H1 (cell line): Measurements from ENCODE around the gene RBM24. TPM values are rescaled to one million over a fixed set of nuclear protein-coding genes. Genes with fewer than 3 reads are reported as not detected.

Source experiments
- CTCF ChIA-PET: fragments of 300-600 bp; sonication (Branson Sonifier 250); formaldehyde crosslinking; loops from one replicate; lab custom pipeline; 2021; ENCODE audit not compliant: partially characterized antibody; lab: Charles Lee
- POLR2A ChIA-PET: fragments of 300-600 bp; sonication (Branson Sonifier 250); formaldehyde crosslinking; loops from one replicate; lab custom pipeline; 2021; ENCODE audit warnings: inconsistent platforms; ENCODE audit not compliant: partially characterized antibody; lab: Charles Lee
- DNase-seq, 2 experiments: peaks; one replicate each; pipeline versions ENCODE4 v3.0.0 to v3.0.0-alpha.2; 2010 to 2022; ENCODE audit warnings: low spot score in 2 of 2, low read depth in 1 of 2, mixed read lengths in 1 of 2
- FAIRE-seq: peaks from 2 replicates; lab custom pipeline; 2011; peaks lifted over from hg19 to GRCh38; lab: Jason Lieb, UNC
- H2AFZ ChIP-seq: 2 replicates; pipeline ENCODE4 v1.8.1; 2012; ENCODE audit warnings: low read length, inconsistent platforms
- H2AK5ac ChIP-seq: 2 replicates; pipeline ENCODE4 v1.6.1; 2013; ENCODE audit warnings: low read depth, low read length
- H2BK120ac ChIP-seq: replicated peaks from 2 replicates; pipeline ENCODE3; 2013; ENCODE audit warnings: low read depth, low read length, inconsistent platforms
- H2BK12ac ChIP-seq: 2 replicates; pipeline ENCODE4 v1.6.1; 2013; ENCODE audit warnings: low read depth, low read length
- H2BK15ac ChIP-seq: 2 replicates; pipeline ENCODE4 v1.6.1; 2013; ENCODE audit warnings: low read length
- H2BK20ac ChIP-seq: 2 replicates; pipeline ENCODE4 v1.6.1; 2013; ENCODE audit warnings: low read length
- H2BK5ac ChIP-seq: 2 replicates; pipeline ENCODE4 v1.6.1; 2013; ENCODE audit warnings: low read depth, low read length
- H3K14ac ChIP-seq: 2 replicates; pipeline ENCODE4 v1.6.1; 2013; ENCODE audit warnings: inconsistent platforms; ENCODE audit not compliant: insufficient read length
- H3K18ac ChIP-seq: 2 replicates; pipeline ENCODE4 v1.6.1; 2013; ENCODE audit warnings: low read length; ENCODE audit errors: extremely low read depth
- H3K23ac ChIP-seq: 2 replicates; pipeline ENCODE4 v1.6.1; 2013; ENCODE audit warnings: inconsistent platforms; ENCODE audit not compliant: insufficient read length
- H3K23me2 ChIP-seq: 2 replicates; pipeline ENCODE4 v1.6.1; 2013; ENCODE audit warnings: low read depth, low read length
- H3K27ac ChIP-seq: 2 replicates; pipeline ENCODE4 v1.6.1; 2011; ENCODE audit warnings: low read depth, low read length, inconsistent platforms
- H3K27me3 ChIP-seq, 4 experiments: replicated peaks in 1 of 4; 1 replicate in 1 of 4; 2 replicates in 3 of 4; pipeline versions ENCODE4 v1.6.1 to v1.8.1; 2011 to 2013; ENCODE audit warnings: low read length in 3 of 4, mild to moderate bottlenecking in 3 of 4, inconsistent platforms in 2 of 4, mixed read lengths in 2 of 4, moderate library complexity in 1 of 4; ENCODE audit not compliant: control insufficient read depth in 3 of 4, insufficient read depth in 3 of 4; ENCODE audit errors: extremely low read depth in 1 of 4
- H3K36me3 ChIP-seq, 4 experiments: 2 replicates each; pipeline versions ENCODE4 v1.6.1 to v1.8.1; 2011 to 2013; ENCODE audit warnings: mild to moderate bottlenecking in 4 of 4, low read length in 3 of 4, moderate library complexity in 2 of 4, control low read depth in 1 of 4, inconsistent platforms in 1 of 4; ENCODE audit not compliant: insufficient read depth in 4 of 4, control insufficient read depth in 2 of 4
- H3K4ac ChIP-seq: replicated peaks from 2 replicates; pipeline ENCODE3; 2013; ENCODE audit warnings: low read length, low read depth, mixed read lengths, inconsistent platforms; ENCODE audit not compliant: insufficient read length
- H3K4me1 ChIP-seq, 4 experiments: replicated peaks in 1 of 4; 1 replicate in 1 of 4; 2 replicates in 3 of 4; pipeline versions ENCODE4 v1.6.1 to v1.8.1; 2011 to 2013; ENCODE audit warnings: low read length in 3 of 4, inconsistent platforms in 2 of 4, mixed read lengths in 1 of 4; ENCODE audit not compliant: insufficient read depth in 4 of 4, control insufficient read depth in 3 of 4
- H3K4me2 ChIP-seq, 2 experiments: 2 replicates each; pipeline versions ENCODE4 v1.6.1 to v1.8.1; 2011 to 2013; ENCODE audit warnings: low read depth in 2 of 2, low read length in 2 of 2, control low read depth in 1 of 2, inconsistent platforms in 1 of 2, mild to moderate bottlenecking in 1 of 2; ENCODE audit not compliant: insufficient read depth in 1 of 2
- H3K4me3 ChIP-seq, 4 experiments: fragments of 200-600, 300-600 bp in 1 of 4; sonication (generic), shearing (Covaris generic), sonication (Bioruptor Twin) in 1 of 4; 2 replicates each; pipeline versions ENCODE4 v1.5.1 to v1.8.1; 2011 to 2016; ENCODE audit warnings: low read length in 4 of 4, low read depth in 3 of 4, control low read depth in 2 of 4, inconsistent platforms in 2 of 4, mild to moderate bottlenecking in 2 of 4, mixed read lengths in 1 of 4, moderate library complexity in 1 of 4; ENCODE audit not compliant: insufficient read depth in 2 of 4; ENCODE audit errors: extremely low read depth in 1 of 4
- H3K56ac ChIP-seq: replicated peaks from 2 replicates; pipeline ENCODE3; 2013; ENCODE audit warnings: low read depth, mild to moderate bottlenecking, mixed read lengths, low read length, inconsistent platforms; ENCODE audit not compliant: insufficient read length
- H3K79me1 ChIP-seq: 2 replicates; pipeline ENCODE4 v1.6.1; 2013; ENCODE audit warnings: low read depth, low read length, control low read depth
- H3K79me2 ChIP-seq, 2 experiments: 2 replicates each; pipeline versions ENCODE4 v1.6.1 to v1.8.1; 2012 to 2013; ENCODE audit warnings: low read length in 2 of 2, mild to moderate bottlenecking in 2 of 2, inconsistent platforms in 1 of 2; ENCODE audit not compliant: insufficient read depth in 2 of 2, control insufficient read depth in 1 of 2
- H3K9ac ChIP-seq, 4 experiments: replicated peaks in 1 of 4; 1 replicate in 1 of 4; 2 replicates in 3 of 4; pipeline versions ENCODE4 v1.6.1 to v1.8.1; 2011 to 2013; ENCODE audit warnings: low read depth in 3 of 4, low read length in 3 of 4, control low read depth in 2 of 4, mild to moderate bottlenecking in 2 of 4, moderate library complexity in 2 of 4, inconsistent platforms in 1 of 4; ENCODE audit errors: extremely low read depth in 1 of 4
- H3K9me3 ChIP-seq, 2 experiments: 2 replicates each; pipeline versions ENCODE4 v1.6.1 to v1.8.1; 2012 to 2013; ENCODE audit warnings: mild to moderate bottlenecking in 2 of 2, moderate library complexity in 2 of 2, control low read depth in 1 of 2, inconsistent platforms in 1 of 2, low read depth in 1 of 2, low read length in 1 of 2, mixed read lengths in 1 of 2; ENCODE audit not compliant: insufficient read depth in 2 of 2
- H4K20me1 ChIP-seq, 2 experiments: replicated peaks in 1 of 2; 2 replicates each; pipeline versions ENCODE3 to v1.8.1; 2011 to 2013; ENCODE audit warnings: inconsistent platforms in 2 of 2, low read length in 2 of 2, mild to moderate bottlenecking in 1 of 2; ENCODE audit not compliant: insufficient read depth in 2 of 2, control insufficient read depth in 1 of 2
- H4K5ac ChIP-seq: 2 replicates; pipeline ENCODE4 v1.6.1; 2013; ENCODE audit warnings: low read length, low read depth, mixed read lengths, inconsistent platforms; ENCODE audit not compliant: insufficient read length
- H4K8ac ChIP-seq: 2 replicates; pipeline ENCODE4 v1.8.0; 2013; ENCODE audit warnings: mild to moderate bottlenecking, moderate library complexity, low read length, inconsistent platforms; ENCODE audit not compliant: insufficient read depth; ENCODE audit errors: extremely low read depth
- H4K91ac ChIP-seq: replicated peaks from 2 replicates; pipeline ENCODE3; 2013; ENCODE audit warnings: low read length, mixed read lengths, inconsistent platforms; ENCODE audit not compliant: insufficient read length
- BACH1 ChIP-seq: IDR thresholded peaks from 2 replicates; pipeline ENCODE4 v1.6.1; 2012; ENCODE audit warnings: low read length, improper control_type of control experiment
- CBX5 ChIP-seq: fragments of 300-800, 300-1000 bp; sonication (generic); IDR thresholded peaks from 2 replicates; pipeline ENCODE4 v1.7.1; 2016; ENCODE audit warnings: antibody characterized with exemption, low read length, low read depth
- CREB1 ChIP-seq: IDR thresholded peaks from 2 replicates; pipeline ENCODE4 v1.6.1; 2012; ENCODE audit warnings: inconsistent platforms
- FOSL1 ChIP-seq: IDR thresholded peaks from 2 replicates; pipeline ENCODE4 v1.6.1; 2011; ENCODE audit warnings: mild to moderate bottlenecking, low read depth, low read length, moderate library complexity; ENCODE audit not compliant: insufficient read depth
- PHF8 ChIP-seq: fragments of 200-600 bp; sonication (generic); conservative IDR thresholded peaks from 2 replicates; pipeline ENCODE4 v1.7.1; 2012; ENCODE audit warnings: low read depth, mild to moderate bottlenecking, inconsistent platforms, low read length, moderate library complexity
- RAD21 ChIP-seq, 2 experiments: IDR thresholded peaks in 1 of 2; conservative IDR thresholded peaks in 1 of 2; 2 replicates each; pipeline ENCODE4 v1.6.1; 2011; ENCODE audit warnings: low read depth in 2 of 2, low read length in 2 of 2, improper control_type of control experiment in 1 of 2, inconsistent platforms in 1 of 2, mild to moderate bottlenecking in 1 of 2, moderate library complexity in 1 of 2
- RFX5 ChIP-seq: IDR thresholded peaks from 2 replicates; pipeline ENCODE4 v1.6.1; 2011; ENCODE audit warnings: low read depth, low read length, improper control_type of control experiment, borderline replicate concordance
- WGBS, 2 experiments: shearing (Covaris generic) in 1 of 2; methylation state at CpG; one replicate each; pipeline versions ENCODE4 v1.1.6 to v1.1.7; 2013 to 2015; ENCODE audit warnings: low lambda C conversion rate in 2 of 2, mixed read lengths in 2 of 2, inconsistent platforms in 1 of 2, low coverage in 1 of 2, missing lambda C conversion rate in 1 of 2; ENCODE audit not compliant: insufficient replicate concordance in 2 of 2, insufficient coverage in 1 of 2, insufficient read length in 1 of 2; ENCODE audit errors: extremely low coverage in 1 of 2, missing lambda C conversion rate in 1 of 2; 5-methylcytosine and 5-hydroxymethylcytosine counted together
- polyA plus RNA-seq, 7 experiments: library from polyadenylated mRNA; depleted of rRNA in 3 of 7; stranded (reverse) in 5 of 7; unstranded in 2 of 7; fragments of >200 nt in 5 of 7; fragments of 200-250 nt in 2 of 7; gene quantifications; 1 replicate in 5 of 7; 2 replicates in 1 of 7; 4 replicates in 1 of 7; pipeline versions ENCODE4 v1.2.1 to v1.2.3, GENCODE V29; 2011 to 2013; ENCODE audit warnings: missing spikeins in 2 of 7, mixed read lengths in 2 of 7
- total RNA-seq: library from RNA; stranded (reverse); fragmentation: NEBNext Ultra II Directional; extraction: Animal tissue kit (Norgen Biotek cat#: 25700); gene quantifications from 2 replicates; pipeline ENCODE4 v1.2.1, GENCODE V29; 2021

The RBM24 gene
- total and polyA plus RNA-seq, 2 of the 8 experiments (the other 6 are each of a cell fraction or from before 2014, with no cell fraction given) = 0.52 to 2.6 TPM

DNA sequence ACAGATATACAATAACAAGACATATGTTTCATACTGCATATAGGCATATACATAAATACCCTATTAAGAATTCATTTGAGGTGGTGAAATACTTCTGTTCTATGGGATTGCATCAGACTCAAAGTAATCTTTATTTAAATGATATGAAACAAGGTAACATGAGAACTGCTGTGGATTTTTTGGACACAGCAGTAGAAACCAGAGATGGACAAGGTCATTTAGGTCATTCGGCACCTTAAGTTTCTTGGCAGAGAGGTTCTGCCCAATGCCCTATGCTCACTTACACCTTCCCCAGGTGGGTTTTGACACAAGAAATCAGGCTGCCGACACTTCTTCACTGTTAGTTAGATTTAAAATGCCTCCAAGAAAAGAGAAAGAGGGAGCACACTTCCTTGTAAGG is 43.9 kb upstream of the RBM24 start:
- no peak for TF ChIP-seq CBX5
- no peak for TF ChIP-seq FOSL1
- TF ChIP-seq RAD21 (IDR thresholded peaks at IDR 0.05 in 1 of 2, conservative IDR thresholded peaks at IDR 0.05 in 1 of 2; ENCODE audit: low read depth in 2 of 2, low read length in 2 of 2) = no peak
- TF ChIP-seq CREB1 = no peak
- no peak for TF ChIP-seq BACH1
- TF ChIP-seq RFX5 = no peak
- no peak for TF ChIP-seq PHF8
- TF ChIP-seq, all 59 proteins: peak for 0
- no peaks in the 10 kb centered on the region for H3K36me3 ChIP-seq
- no peak overlapping the region for H2AFZ ChIP-seq
- no peaks in the 10 kb centered on the region for H3K79me2 ChIP-seq
- H3K79me1 ChIP-seq = no peaks in the 10 kb centered on the region
- H2BK12ac ChIP-seq = no peak overlapping the region
- H3K18ac ChIP-seq = no peak overlapping the region
- H3K4ac ChIP-seq = no peak overlapping the region
- H2BK20ac ChIP-seq = no peak overlapping the region
- no peak overlapping the region for H3K9ac ChIP-seq
- FAIRE-seq = no peak
- H3K14ac ChIP-seq = no peak overlapping the region
- no peak overlapping the region for H3K4me2 ChIP-seq
- H3K9me3 ChIP-seq = no peaks in the 10 kb centered on the region; a peak in 1 of 4 replicates
- H3K23ac ChIP-seq = no peak overlapping the region
- H2BK5ac ChIP-seq = no peak overlapping the region
- no peaks in the 10 kb centered on the region for H3K27me3 ChIP-seq
- no peaks in the 10 kb centered on the region for H4K20me1 ChIP-seq
- no peak overlapping the region for H3K56ac ChIP-seq
- H4K91ac ChIP-seq = no peak overlapping the region
- H2AK5ac ChIP-seq = no peak overlapping the region
- no peak overlapping the region for H2BK15ac ChIP-seq
- WGBS, 2 experiments = 86% methylated on average over 2 of the region's 2 CpGs; no CpG with 5 or more reads in 1 of the 2 experiments
- no peak overlapping the region for H4K8ac ChIP-seq
- ChIA-PET CTCF (no interaction called here), POLR2A (no interaction called here)
- H2BK120ac ChIP-seq = no peak overlapping the region
- no peak overlapping the region for H4K5ac ChIP-seq
- H3K4me1 ChIP-seq = no peaks in the 10 kb centered on the region
- H3K23me2 ChIP-seq = no peaks in the 10 kb centered on the region
- no peak for DNase-seq
- no peak overlapping the region for H3K27ac ChIP-seq
- no peak overlapping the region for H3K4me3 ChIP-seq
